GM23338 (cell line): ENCODE data around the gene BPTF. TPM values are rescaled to one million over a fixed set of nuclear protein-coding genes. Genes with fewer than 3 reads are reported as not detected.

Experiments used
- ATAC-seq: fragments of 200-7000 bp; cut with Tn5 transposase; 3 replicates; pipeline ENCODE4 v1.9.1; 2020
- DNase-seq: peaks from one replicate; pipeline ENCODE4 v3.0.0-alpha.2; 2015; ENCODE audit warnings: low spot score
- H2AFZ ChIP-seq: fragments of 200-600 bp; sonication (generic); 2 replicates; pipeline ENCODE4 v1.8.0; 2016; ENCODE audit warnings: antibody characterized with exemption, mild to moderate bottlenecking, moderate library complexity
- H3F3A ChIP-seq: fragments of 200-600 bp; sonication (generic); replicated peaks from 2 replicates; pipeline ENCODE4 v1.8.0; 2017; ENCODE audit warnings: antibody characterized with exemption, mixed run types, low read depth
- H3K27ac ChIP-seq: fragments of 200-600 bp; sonication (generic); 2 replicates; pipeline ENCODE4 v1.6.1; 2016; ENCODE audit warnings: low read depth
- H3K27me3 ChIP-seq: fragments of 200-600 bp; sonication (generic); 2 replicates; pipeline ENCODE4 v1.8.0; 2016; ENCODE audit warnings: mild to moderate bottlenecking, mixed run types, moderate library complexity; ENCODE audit not compliant: insufficient read depth
- H3K36me3 ChIP-seq: fragments of 200-600 bp; sonication (generic); 2 replicates; pipeline ENCODE4 v1.8.0; 2016; ENCODE audit warnings: mild to moderate bottlenecking; ENCODE audit not compliant: insufficient read depth
- H3K4me1 ChIP-seq: fragments of 200-600 bp; sonication (generic); 2 replicates; pipeline ENCODE4 v1.8.0; 2016; ENCODE audit warnings: mild to moderate bottlenecking, moderate library complexity; ENCODE audit not compliant: insufficient read depth
- H3K4me2 ChIP-seq: fragments of 200-600 bp; sonication (generic); 2 replicates; pipeline ENCODE4 v1.7.1; 2017; ENCODE audit warnings: mixed run types
- H3K4me3 ChIP-seq: fragments of 200-600 bp; sonication (generic); 2 replicates; pipeline ENCODE4 v1.6.1; 2016; ENCODE audit warnings: mixed run types
- H3K79me2 ChIP-seq: fragments of 200-600 bp; sonication (generic); replicated peaks from 2 replicates; pipeline ENCODE4 v1.8.0; 2017; ENCODE audit warnings: mild to moderate bottlenecking; ENCODE audit not compliant: insufficient read depth
- H3K9me2 ChIP-seq: fragments of 200-600 bp; sonication (generic); 2 replicates; pipeline ENCODE4 v1.8.0; 2017; ENCODE audit not compliant: insufficient read depth
- H4K20me1 ChIP-seq: fragments of 200-600 bp; sonication (generic); replicated peaks from 2 replicates; pipeline ENCODE4 v1.8.0; 2017; ENCODE audit warnings: mild to moderate bottlenecking; ENCODE audit not compliant: insufficient read depth
- H3K27ac Mint-ChIP-seq: 2 replicates; pipeline ENCODE4 v1.8.0; 2020; ENCODE audit warnings: inconsistent platforms, mild to moderate bottlenecking, moderate library complexity, mixed read lengths
- H3K27me3 Mint-ChIP-seq: 3 replicates; pipeline ENCODE4 v1.8.0; 2022; ENCODE audit warnings: low read depth, mild to moderate bottlenecking, moderate library complexity, mixed read lengths, inconsistent platforms; ENCODE audit not compliant: insufficient read depth, poor library complexity
- H3K36me3 Mint-ChIP-seq: 3 replicates; pipeline ENCODE4 v1.8.0; 2021; ENCODE audit warnings: low read depth, mild to moderate bottlenecking, inconsistent platforms, moderate library complexity, mixed read lengths
- H3K4me1 Mint-ChIP-seq: 3 replicates; pipeline ENCODE4 v1.8.0; 2020; ENCODE audit warnings: mild to moderate bottlenecking, inconsistent platforms, mixed read lengths
- H3K4me3 Mint-ChIP-seq: 3 replicates; pipeline ENCODE4 v1.8.0; 2021; ENCODE audit warnings: moderate library complexity, mild to moderate bottlenecking, inconsistent platforms, mixed read lengths
- H3K9me3 Mint-ChIP-seq: 3 replicates; pipeline ENCODE4 v1.8.0; 2020; ENCODE audit warnings: moderate library complexity, mild to moderate bottlenecking, inconsistent platforms, mixed read lengths
- CREB1 ChIP-seq: fragments of 250-450 bp; sonication (Bioruptor Pico); IDR thresholded peaks from 2 replicates; pipeline ENCODE4 v1.5.0; 2020; ENCODE audit warnings: low read depth, mild to moderate bottlenecking, moderate library complexity
- ETS1 ChIP-seq: IDR thresholded peaks from 2 replicates; pipeline ENCODE4 v1.6.1; 2016; ENCODE audit warnings: antibody characterized with exemption
- EZH2 ChIP-seq: fragments of 200-600 bp; sonication (generic); IDR thresholded peaks from one replicate; pipeline ENCODE4 v1.8.0; 2017; ENCODE audit warnings: antibody characterized with exemption, mild to moderate bottlenecking, low read depth; ENCODE audit not compliant: unreplicated experiment
- EZH2phosphoT487 ChIP-seq: fragments of 200-600 bp; sonication (generic); IDR thresholded peaks from one replicate; pipeline ENCODE4 v1.8.1; 2018; ENCODE audit warnings: antibody characterized with exemption; ENCODE audit not compliant: unreplicated experiment
- JUNB ChIP-seq: IDR thresholded peaks from one replicate; pipeline ENCODE4 v1.6.1; 2016; ENCODE audit warnings: antibody characterized with exemption; ENCODE audit not compliant: unreplicated experiment
- POLR2AphosphoS5 ChIP-seq: IDR thresholded peaks from 2 replicates; pipeline ENCODE4 v1.6.1; 2016; ENCODE audit warnings: antibody characterized with exemption, low read depth
- STAT1 ChIP-seq: IDR thresholded peaks from one replicate; pipeline ENCODE4 v1.6.1; 2016; ENCODE audit warnings: antibody characterized with exemption; ENCODE audit not compliant: unreplicated experiment
- ZNF114 ChIP-seq: fragments of 250-450 bp; sonication (Bioruptor Pico); IDR thresholded peaks from 2 replicates; pipeline ENCODE4 v1.5.0; 2020; ENCODE audit warnings: mild to moderate bottlenecking, moderate library complexity
- polyA plus RNA-seq: library from polyadenylated mRNA; unstranded; fragments of >200 nt; fragmentation: Nextera tagmentation; extraction: Ambion mirVana; gene quantifications from 2 replicates; pipeline ENCODE4 v1.2.1, GENCODE V29; 2016
- total RNA-seq: library from RNA; depleted of rRNA; stranded (reverse); fragments of >200 nt; shearing (Covaris generic); gene quantifications from 2 replicates; pipeline ENCODE4 v1.2.3, GENCODE V29; 2014
- TF ChIP-seq, protein P1 (sequence below): fragments of 250-450 bp; sonication (Bioruptor Pico); IDR thresholded peaks from 2 replicates; pipeline ENCODE4 v1.5.0; 2020; ENCODE audit warnings: mild to moderate bottlenecking, moderate library complexity

BPTF gene
- total and polyA plus RNA-seq, 2 experiments from 2014 or later = 161 to 179 TPM

DNA sequence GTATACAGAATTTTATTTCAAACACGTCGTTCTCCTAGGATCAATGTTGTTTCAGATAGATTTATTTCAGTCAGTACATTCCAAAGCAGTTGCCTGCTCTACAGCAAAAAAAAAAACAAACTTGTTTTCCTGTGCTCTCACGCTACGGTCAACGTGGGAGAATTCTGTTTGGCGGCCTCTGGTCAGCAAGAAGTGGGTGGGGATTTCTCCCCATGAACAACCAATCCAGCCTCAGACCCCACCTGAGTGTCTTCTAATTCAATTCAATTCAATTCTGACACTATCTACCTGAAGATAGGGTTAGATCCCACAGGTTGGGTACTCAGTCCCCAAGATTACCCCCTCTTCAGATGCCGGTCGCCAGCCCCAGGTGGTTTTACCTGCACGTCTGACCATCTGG lies 148.9 kb downstream of the BPTF start:
- peak overlapping the region; percentile 90 for H3K4me3 Mint-ChIP-seq
- H3K36me3 ChIP-seq = no peaks in the 10 kb centered on the region

More for the DNA sequence above, 148.9 kb downstream of the BPTF start:
- Mint-ChIP-seq H3K27me3 (peaks cover 16% of the 10 kb centered on the region), H3K4me1 (peaks cover 32% of the 10 kb centered on the region), H3K27ac (peak overlapping the region; percentile 99), H3K9me3 (no peaks in the 10 kb centered on the region), H3K36me3 (peaks cover 41% of the 10 kb centered on the region)
- Histone ChIP-seq H3F3A (no peaks in the 10 kb centered on the region), H3K9me2 (no peaks in the 10 kb centered on the region), H2AFZ (no peak overlapping the region), H3K27ac (peak overlapping the region; percentile 92), H4K20me1 (no peaks in the 10 kb centered on the region), H3K4me1 (peaks cover 14% of the 10 kb centered on the region), H3K79me2 (peaks cover 21% of the 10 kb centered on the region; the same call in 1 of the 2 replicates), H3K27me3 (no peaks in the 10 kb centered on the region), H3K4me2 (peak overlapping the region; percentile 68), H3K4me3 (peak overlapping the region; percentile 52)
- peak; percentile 57 for ATAC-seq
- TF ChIP-seq, protein P1, sequence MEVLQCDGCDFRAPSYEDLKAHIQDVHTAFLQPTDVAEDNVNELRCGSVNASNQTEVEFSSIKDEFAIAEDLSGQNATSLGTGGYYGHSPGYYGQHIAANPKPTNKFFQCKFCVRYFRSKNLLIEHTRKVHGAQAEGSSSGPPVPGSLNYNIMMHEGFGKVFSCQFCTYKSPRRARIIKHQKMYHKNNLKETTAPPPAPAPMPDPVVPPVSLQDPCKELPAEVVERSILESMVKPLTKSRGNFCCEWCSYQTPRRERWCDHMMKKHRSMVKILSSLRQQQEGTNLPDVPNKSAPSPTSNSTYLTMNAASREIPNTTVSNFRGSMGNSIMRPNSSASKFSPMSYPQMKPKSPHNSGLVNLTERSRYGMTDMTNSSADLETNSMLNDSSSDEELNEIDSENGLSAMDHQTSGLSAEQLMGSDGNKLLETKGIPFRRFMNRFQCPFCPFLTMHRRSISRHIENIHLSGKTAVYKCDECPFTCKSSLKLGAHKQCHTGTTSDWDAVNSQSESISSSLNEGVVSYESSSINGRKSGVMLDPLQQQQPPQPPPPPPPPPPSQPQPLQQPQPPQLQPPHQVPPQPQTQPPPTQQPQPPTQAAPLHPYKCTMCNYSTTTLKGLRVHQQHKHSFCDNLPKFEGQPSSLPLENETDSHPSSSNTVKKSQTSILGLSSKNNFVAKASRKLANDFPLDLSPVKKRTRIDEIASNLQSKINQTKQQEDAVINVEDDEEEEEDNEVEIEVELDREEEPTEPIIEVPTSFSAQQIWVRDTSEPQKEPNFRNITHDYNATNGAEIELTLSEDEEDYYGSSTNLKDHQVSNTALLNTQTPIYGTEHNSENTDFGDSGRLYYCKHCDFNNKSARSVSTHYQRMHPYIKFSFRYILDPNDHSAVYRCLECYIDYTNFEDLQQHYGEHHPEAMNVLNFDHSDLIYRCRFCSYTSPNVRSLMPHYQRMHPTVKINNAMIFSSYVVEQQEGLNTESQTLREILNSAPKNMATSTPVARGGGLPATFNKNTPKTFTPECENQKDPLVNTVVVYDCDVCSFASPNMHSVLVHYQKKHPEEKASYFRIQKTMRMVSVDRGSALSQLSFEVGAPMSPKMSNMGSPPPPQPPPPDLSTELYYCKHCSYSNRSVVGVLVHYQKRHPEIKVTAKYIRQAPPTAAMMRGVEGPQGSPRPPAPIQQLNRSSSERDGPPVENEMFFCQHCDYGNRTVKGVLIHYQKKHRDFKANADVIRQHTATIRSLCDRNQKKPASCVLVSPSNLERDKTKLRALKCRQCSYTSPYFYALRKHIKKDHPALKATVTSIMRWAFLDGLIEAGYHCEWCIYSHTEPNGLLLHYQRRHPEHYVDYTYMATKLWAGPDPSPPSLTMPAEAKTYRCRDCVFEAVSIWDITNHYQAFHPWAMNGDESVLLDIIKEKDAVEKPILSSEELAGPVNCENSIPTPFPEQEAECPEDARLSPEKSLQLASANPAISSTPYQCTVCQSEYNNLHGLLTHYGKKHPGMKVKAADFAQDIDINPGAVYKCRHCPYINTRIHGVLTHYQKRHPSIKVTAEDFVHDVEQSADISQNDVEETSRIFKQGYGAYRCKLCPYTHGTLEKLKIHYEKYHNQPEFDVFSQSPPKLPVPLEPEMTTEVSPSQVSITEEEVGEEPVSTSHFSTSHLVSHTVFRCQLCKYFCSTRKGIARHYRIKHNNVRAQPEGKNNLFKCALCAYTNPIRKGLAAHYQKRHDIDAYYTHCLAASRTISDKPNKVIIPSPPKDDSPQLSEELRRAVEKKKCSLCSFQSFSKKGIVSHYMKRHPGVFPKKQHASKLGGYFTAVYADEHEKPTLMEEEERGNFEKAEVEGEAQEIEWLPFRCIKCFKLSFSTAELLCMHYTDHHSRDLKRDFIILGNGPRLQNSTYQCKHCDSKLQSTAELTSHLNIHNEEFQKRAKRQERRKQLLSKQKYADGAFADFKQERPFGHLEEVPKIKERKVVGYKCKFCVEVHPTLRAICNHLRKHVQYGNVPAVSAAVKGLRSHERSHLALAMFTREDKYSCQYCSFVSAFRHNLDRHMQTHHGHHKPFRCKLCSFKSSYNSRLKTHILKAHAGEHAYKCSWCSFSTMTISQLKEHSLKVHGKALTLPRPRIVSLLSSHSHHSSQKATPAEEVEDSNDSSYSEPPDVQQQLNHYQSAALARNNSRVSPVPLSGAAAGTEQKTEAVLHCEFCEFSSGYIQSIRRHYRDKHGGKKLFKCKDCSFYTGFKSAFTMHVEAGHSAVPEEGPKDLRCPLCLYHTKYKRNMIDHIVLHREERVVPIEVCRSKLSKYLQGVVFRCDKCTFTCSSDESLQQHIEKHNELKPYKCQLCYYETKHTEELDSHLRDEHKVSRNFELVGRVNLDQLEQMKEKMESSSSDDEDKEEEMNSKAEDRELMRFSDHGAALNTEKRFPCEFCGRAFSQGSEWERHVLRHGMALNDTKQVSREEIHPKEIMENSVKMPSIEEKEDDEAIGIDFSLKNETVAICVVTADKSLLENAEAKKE (CRISPR knock-in tag) = no peak
- no peak for TF ChIP-seq POLR2AphosphoS5
- TF ChIP-seq ETS1 = no peak
- no peak for TF ChIP-seq ZNF114 (CRISPR knock-in tag)
- no peak for TF ChIP-seq STAT1
- TF ChIP-seq EZH2 = no peak
- TF ChIP-seq CREB1 (CRISPR knock-in tag) = no peak
- no peak for TF ChIP-seq JUNB
- no peak for TF ChIP-seq EZH2phosphoT487
- DNase-seq = peak; percentile 78
